GM23248 (cell line): ENCODE results near the gene CDH22. TPM values are rescaled to one million over a fixed set of nuclear protein-coding genes. Genes with fewer than 3 reads are reported as not detected.

Experiments
- DNase-seq: peaks from one replicate; pipeline ENCODE4 v3.0.0-alpha.2; 2015
- H2AFZ ChIP-seq: fragments of 200-600 bp; sonication (generic); 2 replicates; pipeline ENCODE4 v1.6.1; 2016; ENCODE audit warnings: antibody characterized with exemption
- H3F3A ChIP-seq: fragments of 200-600 bp; sonication (generic); 2 replicates; pipeline ENCODE4 v1.6.1; 2016; ENCODE audit warnings: mild to moderate bottlenecking, antibody characterized with exemption, mixed run types; ENCODE audit not compliant: insufficient read depth
- H3K27ac ChIP-seq: fragments of 200-600 bp; sonication (generic); 2 replicates; pipeline ENCODE4 v1.5.1; 2016; ENCODE audit warnings: mild to moderate bottlenecking
- H3K27me3 ChIP-seq: fragments of 200-600 bp; sonication (generic); replicated peaks from 2 replicates; pipeline ENCODE4 v1.6.1; 2016; ENCODE audit warnings: mild to moderate bottlenecking; ENCODE audit not compliant: insufficient read depth
- H3K36me3 ChIP-seq: fragments of 200-600 bp; sonication (generic); 2 replicates; pipeline ENCODE4 v1.6.1; 2016; ENCODE audit warnings: low read depth, mild to moderate bottlenecking
- H3K4me1 ChIP-seq: fragments of 200-600 bp; sonication (generic); 2 replicates; pipeline ENCODE4 v1.6.1; 2016; ENCODE audit warnings: mild to moderate bottlenecking; ENCODE audit not compliant: insufficient read depth
- H3K4me2 ChIP-seq: fragments of 200-600 bp; sonication (generic); one replicate; pipeline ENCODE4 v1.6.1; 2016; ENCODE audit warnings: mild to moderate bottlenecking; ENCODE audit not compliant: unreplicated experiment
- H3K4me3 ChIP-seq: fragments of 200-600 bp; sonication (generic); 2 replicates; pipeline ENCODE4 v1.5.1; 2016; ENCODE audit warnings: mild to moderate bottlenecking
- H3K79me2 ChIP-seq: fragments of 200-600 bp; sonication (generic); 2 replicates; pipeline ENCODE4 v1.6.1; 2016; ENCODE audit warnings: mild to moderate bottlenecking; ENCODE audit not compliant: insufficient read depth
- H3K9ac ChIP-seq: fragments of 200-600 bp; sonication (generic); 2 replicates; pipeline ENCODE4 v1.6.1; 2016; ENCODE audit warnings: mild to moderate bottlenecking
- H3K9me2 ChIP-seq: fragments of 200-600 bp; sonication (generic); 2 replicates; pipeline ENCODE4 v1.6.1; 2016; ENCODE audit warnings: mixed run types, mild to moderate bottlenecking, moderate library complexity; ENCODE audit not compliant: insufficient read depth
- H3K9me3 ChIP-seq: fragments of 200-600 bp; sonication (generic); one replicate; pipeline ENCODE4 v1.6.1; 2017; ENCODE audit warnings: low read depth
- H4K20me1 ChIP-seq: fragments of 200-600 bp; sonication (generic); 2 replicates; pipeline ENCODE4 v1.6.0; 2016; ENCODE audit not compliant: insufficient read depth
- EZH2 ChIP-seq: fragments of 200-600 bp; sonication (generic); IDR thresholded peaks from 2 replicates; pipeline ENCODE4 v1.6.1; 2018; ENCODE audit warnings: antibody characterized with exemption, mild to moderate bottlenecking; ENCODE audit not compliant: insufficient read depth, poor library complexity, severe bottlenecking
- EZH2phosphoT487 ChIP-seq: fragments of 200-600 bp; sonication (generic); IDR thresholded peaks from 2 replicates; pipeline ENCODE4 v1.6.1; 2018; ENCODE audit warnings: antibody characterized with exemption, moderate library complexity, mild to moderate bottlenecking, low read depth; ENCODE audit not compliant: insufficient read depth
- WGBS, 2 experiments: methylation state at CpG; one replicate each; pipeline ENCODE4 v1.1.6; 2015 to 2017; ENCODE audit warnings: low lambda C conversion rate in 2 of 2, low coverage in 1 of 2; ENCODE audit errors: missing lambda C conversion rate in 2 of 2; 5-methylcytosine and 5-hydroxymethylcytosine counted together
- in situ Hi-C: fragments of 300-500 bp; cut with MboI; formaldehyde crosslinking; loops from 2 replicates; pipeline ENCODE4 v1.15.0; 2020
- polyA plus RNA-seq: library from polyadenylated mRNA; unstranded; fragments of >200 nt; fragmentation: Nextera tagmentation; extraction: Ambion mirVana; gene quantifications from 2 replicates; pipeline ENCODE4 v1.2.1, GENCODE V29; 2016
- total RNA-seq: library from RNA; depleted of rRNA; stranded (reverse); fragments of >200 nt; shearing (Covaris generic); gene quantifications from 2 replicates; pipeline ENCODE4 v1.2.3, GENCODE V29; 2014

Gene CDH22
- total and polyA plus RNA-seq, 2 experiments from 2014 or later = not detected

DNA sequence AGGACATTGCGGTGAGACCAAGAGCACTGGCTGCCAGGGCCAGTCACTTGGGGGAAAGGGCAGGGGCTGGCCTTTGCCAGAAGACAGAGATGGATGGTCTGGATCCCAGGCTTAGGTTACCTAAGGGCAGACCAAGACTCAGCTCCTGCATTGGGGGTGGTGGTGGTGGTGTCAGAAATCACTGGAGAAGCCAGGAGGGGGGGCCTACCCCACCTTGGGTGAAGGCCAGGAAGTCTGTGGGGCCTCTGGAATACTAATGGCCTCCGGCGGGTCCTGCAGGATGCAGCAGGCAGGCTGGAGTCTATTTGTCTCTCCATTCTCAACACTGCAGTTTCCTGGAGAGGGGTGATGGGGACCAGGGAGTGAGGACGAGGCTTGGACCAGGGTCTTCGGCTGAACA lies 157.4 kb downstream of the CDH22 start:
- Histone ChIP-seq H4K20me1 (no peaks in the 10 kb centered on the region), H3K9ac (no peak overlapping the region), H3K27me3 (peaks cover 4% of the 10 kb centered on the region), H3K36me3 (no peaks in the 10 kb centered on the region), H3K4me1 (no peaks in the 10 kb centered on the region), H3K79me2 (no peaks in the 10 kb centered on the region), H3K9me2 (no peaks in the 10 kb centered on the region), H3K9me3 (no peaks in the 10 kb centered on the region), H3K4me2 (no peak overlapping the region), H3K4me3 (no peak overlapping the region), H3K27ac (no peak overlapping the region), H3F3A (no peaks in the 10 kb centered on the region), H2AFZ (no peak overlapping the region)
- 55 to 63% methylated on average over 5 of the region's 5 CpGs for WGBS, 2 experiments
- in situ Hi-C loops = no loop called here
- DNase-seq = no peak
- TF ChIP-seq EZH2 (no peak), EZH2phosphoT487 (no peak)

GRCh38 chr20:46148313-46149208 lies 159.7 kb downstream of the CDH22 start:
- H3K4me3 ChIP-seq = no peak overlapping the region
- WGBS, 2 experiments = 42 to 47% methylated on average over 14 of the region's 14 CpGs
- H3K4me2 ChIP-seq = no peak overlapping the region
- no peaks in the 10 kb centered on the region for H3K27me3 ChIP-seq
- no peaks in the 10 kb centered on the region for H3K9me3 ChIP-seq
- no peaks in the 10 kb centered on the region for H3F3A ChIP-seq
- TF ChIP-seq EZH2phosphoT487 (no peak), EZH2 (no peak)
- H3K4me1 ChIP-seq = no peaks in the 10 kb centered on the region
- H3K36me3 ChIP-seq = no peaks in the 10 kb centered on the region
- H3K9me2 ChIP-seq = no peaks in the 10 kb centered on the region
- no peak overlapping the region for H3K9ac ChIP-seq
- H3K27ac ChIP-seq = no peak overlapping the region
- H3K79me2 ChIP-seq = no peaks in the 10 kb centered on the region
- in situ Hi-C loops = loop anchor here (25.0 kb wide), 1 partner anchor 289 kb away; no protein-coding TSS in a partner anchor
- DNase-seq = no peak
- no peaks in the 10 kb centered on the region for H4K20me1 ChIP-seq
- no peak overlapping the region for H2AFZ ChIP-seq

- Histone ChIP-seq H3K4me1 (no peaks in the 10 kb centered on the region), H3K4me2 (no peak overlapping the region), H3K27me3 (peaks cover 22% of the 10 kb centered on the region), H4K20me1 (no peaks in the 10 kb centered on the region), H3K4me3 (no peak overlapping the region), H3K9me2 (no peaks in the 10 kb centered on the region), H3K36me3 (no peaks in the 10 kb centered on the region), H3K9ac (no peak overlapping the region), H3K27ac (no peak overlapping the region), H3F3A (no peaks in the 10 kb centered on the region), H3K79me2 (no peaks in the 10 kb centered on the region), H3K9me3 (no peaks in the 10 kb centered on the region), H2AFZ (no peak overlapping the region)
- no peak for DNase-seq
- 38 to 45% methylated on average over 3 of the region's 3 CpGs for WGBS, 2 experiments
- no peak for TF ChIP-seq EZH2phosphoT487
- TF ChIP-seq EZH2 = no peak
- in situ Hi-C loops = loop anchor here (25.0 kb wide), 1 partner anchor 292 kb away; no protein-coding TSS in a partner anchor
Observed at GRCh38 chr20:46145713-46146112, 162.6 kb downstream of the CDH22 start.

DNA sequence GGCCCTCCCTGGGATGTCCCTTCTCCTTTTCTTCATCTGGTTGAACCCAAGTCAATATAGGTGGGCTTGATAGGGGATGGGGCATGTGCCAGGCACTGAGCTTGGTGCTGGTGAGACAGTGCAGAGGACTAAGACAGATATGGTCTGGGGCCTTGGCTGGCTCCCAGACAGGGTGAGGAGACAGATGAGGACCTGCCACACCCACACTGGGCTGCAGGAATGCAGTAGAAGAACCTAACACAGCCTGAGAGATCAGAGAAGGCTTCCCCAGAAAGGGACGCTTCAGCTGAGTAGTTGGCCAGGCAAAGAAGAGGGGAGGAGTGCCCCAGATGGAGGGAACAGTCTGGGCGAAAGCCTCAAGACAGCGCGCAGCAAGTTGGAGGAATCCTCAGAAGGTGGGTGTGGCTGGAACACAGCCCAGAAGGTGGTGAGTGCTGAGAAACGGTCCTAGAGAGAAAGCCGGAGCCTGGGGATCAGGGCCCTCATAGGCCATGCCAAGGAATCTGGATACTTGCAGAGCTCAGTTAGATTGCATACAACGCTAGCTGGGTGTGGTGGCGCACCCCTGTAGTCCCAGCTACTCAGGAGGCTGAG lies 163.8 kb downstream of the CDH22 start:
- H3K79me2 ChIP-seq = no peaks in the 10 kb centered on the region
- no peak overlapping the region for H3K4me2 ChIP-seq
- in situ Hi-C loops = loop anchor here (25.0 kb wide), 1 partner anchor 293 kb away; no protein-coding TSS in a partner anchor
- no peak overlapping the region for H3K4me3 ChIP-seq
- no peak overlapping the region for H3K9ac ChIP-seq
- no peaks in the 10 kb centered on the region for H3F3A ChIP-seq
- no peaks in the 10 kb centered on the region for H3K4me1 ChIP-seq
- H3K27ac ChIP-seq = no peak overlapping the region
- DNase-seq = no peak
- no peaks in the 10 kb centered on the region for H4K20me1 ChIP-seq
- no peaks in the 10 kb centered on the region for H3K9me2 ChIP-seq
- WGBS, 2 experiments = 59 to 73% methylated on average over 8 of the region's 8 CpGs
- H2AFZ ChIP-seq = no peak overlapping the region
- H3K9me3 ChIP-seq = no peaks in the 10 kb centered on the region
- H3K36me3 ChIP-seq = no peaks in the 10 kb centered on the region
- TF ChIP-seq EZH2 (no peak), EZH2phosphoT487 (no peak)
- peaks cover 29% of the 10 kb centered on the region for H3K27me3 ChIP-seq
